PC-9 (cell line): ENCODE measurements around the gene FAM78B.

ENCODE experiments used
- CTCF ChIP-seq: fragments of 200-600 bp; sonication (generic); conservative IDR thresholded peaks from 2 replicates; pipeline ENCODE4 v1.6.1; 2017; ENCODE audit warnings: mixed run types, antibody characterized with exemption, mild to moderate bottlenecking, moderate library complexity
- EZH2 ChIP-seq: fragments of 200-600 bp; sonication (generic); IDR thresholded peaks from 2 replicates; pipeline ENCODE4 v1.8.0; 2017; ENCODE audit warnings: antibody characterized with exemption, low read depth

- TF ChIP-seq CTCF: no peak
- no peak for TF ChIP-seq EZH2
Observed at GRCh38 chr1:166120281-166120680, 46.5 kb downstream of the FAM78B start.
